CD4-positive, alpha-beta T cell treated with Interleukin-17A for 4 hours (primary cell): ENCODE results near the gene OR4F16.
"Not testable (repeated sequence)": the region's sequence is repeated elsewhere in the genome, so short reads cannot be mapped to it uniquely, and the experiment has no call there.

ENCODE experiments used
- DNase-seq: peaks from one replicate; pipeline ENCODE4 v3.0.0-alpha.2; 2020; ENCODE audit warnings: mixed read lengths

The OR4F16 gene

GRCh38 chr1:686554-686953 is at the start of gene OR4F16:
Gene OR4F16, minus strand, starts transcription at chr1:686654. Its CDS starts 0 bp downstream, at chr1:686654.
- DNase-seq: not testable (repeated sequence)

GRCh38 chr1:733649-734048 is 47.2 kb upstream of the OR4F16 start:
- DNase-seq: not testable (repeated sequence)

GRCh38 chr1:727040-727439 is 40.6 kb upstream of the OR4F16 start:
- DNase-seq: not testable (repeated sequence)
